ENCODE results near the gene DZIP1. TPM values are rescaled to one million over a fixed set of nuclear protein-coding genes. Genes with fewer than 3 reads are reported as not detected.

Gene DZIP1
- total and polyA plus RNA-seq, 10 of the 15 experiments (the other 5 are each of a cell fraction or from before 2014, with no cell fraction given), result 0.01 to 1.9 (median 0.55) TPM

- no peak for TF ChIP-seq MYB (IDR thresholded peaks at IDR 0.05; ENCODE audit: borderline replicate concordance, low read depth, low read length)
- 0 out of 2 replicates have a peak, but pooled peaks have one; percentile 37 for TF ChIP-seq BCL11A (IDR thresholded peaks at IDR 0.05; ENCODE audit: low read depth, low read length)
- TF ChIP-seq SREBF2 (IDR thresholded peaks at IDR 0.05; ENCODE audit: low read length), result no peak
Measured at GRCh38 chr13:95535243-95535642, 109.3 kb downstream of the DZIP1 start (continued).

GRCh38 chr13:95533545-95534160 lies 110.9 kb downstream of the DZIP1 start:
- intact Hi-C loops (cut with micrococcal nuclease; ENCODE audit: unreplicated experiment) (no loop called here), in situ Hi-C loops (cut with MboI) (no loop called here)
- no TSS peak for BruUV-seq (replicated peaks)
- ChIA-PET CTCF (interaction anchor here (1.0 to 1.1 kb wide), 2 partner anchors 86 to 127 kb away, joined by 3 read pairs; no protein-coding TSS in a partner anchor), POLR2A (no interaction called here), SMC1A (ENCODE audit: uncharacterized antibody, unreplicated experiment) (interaction anchor here (1.4 to 5.3 kb wide), 2 partner anchors 127 to 300 kb away, joined by 4 to 51 read pairs; no protein-coding TSS in a partner anchor), RAD21 (ENCODE audit: unreplicated experiment) (interaction anchor here (1.3 to 1.9 kb wide), 2 partner anchors 40 to 300 kb away, joined by 3 to 7 read pairs; no protein-coding TSS in a partner anchor)
- Histone ChIP-seq H3K4me3 (no peak overlapping the region), H3K4me2 (ENCODE audit: control insufficient read depth, insufficient read depth) (no peak overlapping the region), H3K27ac (ENCODE audit: control insufficient read depth, insufficient read depth) (no peak overlapping the region), H3K27me3 (replicated peaks in 1 of 2; ENCODE audit: control insufficient read depth in 2 of 2, insufficient read depth in 2 of 2, low read length in 1 of 2) (0 out of 4 replicates have a peak, but pooled peaks cover 0 to 5% of the 10 kb centered on the region in 2 experiments), H2AFZ (ENCODE audit: control insufficient read depth, low read depth, low read length) (no peak overlapping the region), H3K79me2 (ENCODE audit: control insufficient read depth, insufficient read depth, low read length) (no peaks in the 10 kb centered on the region), H3K36me3 (ENCODE audit: control insufficient read depth in 2 of 2, insufficient read depth in 2 of 2, low read length in 1 of 2) (no peaks in the 10 kb centered on the region), H3K9ac (ENCODE audit: control insufficient read depth, insufficient read depth, low read length) (no peak overlapping the region), H3K9me3 (replicated peaks; ENCODE audit: control insufficient read depth, insufficient read depth, low read length) (no peaks in the 10 kb centered on the region; the same call in 2 of the 3 replicates), H3K4me1 (ENCODE audit: control insufficient read depth, insufficient read depth, low read length) (no peaks in the 10 kb centered on the region), H4K20me1 (ENCODE audit: control insufficient read depth, insufficient read depth) (no peaks in the 10 kb centered on the region)
- no peak for ATAC-seq
- no peak for DNase-seq (ENCODE audit: low read depth, low spot score)
- 59% methylated on average over 7 of the region's 7 CpGs for WGBS (ENCODE audit: insufficient coverage, insufficient replicate concordance, low lambda C conversion rate, missing lambda C conversion rate)
- FAIRE-seq, result no peak
- TF ChIP-seq ELK1 (IDR thresholded peaks at IDR 0.05; ENCODE audit: low read depth, low read length) (no peak), MEF2B (IDR thresholded peaks at IDR 0.05; ENCODE audit: partially characterized antibody, poor library complexity, severe bottlenecking) (no peak), BCL11A (IDR thresholded peaks at IDR 0.05; ENCODE audit: low read depth, low read length) (no peak), FOXK2 (IDR thresholded peaks at IDR 0.05) (no peak), SMAD5 (IDR thresholded peaks at IDR 0.05; ENCODE audit: low read depth) (no peak), HDGF (IDR thresholded peaks at IDR 0.05) (no peak), NKRF (conservative IDR thresholded peaks at IDR 0.05) (no peak), ZBTB33 (IDR thresholded peaks at IDR 0.05) (no peak), SPI1 (IDR thresholded peaks at IDR 0.05; ENCODE audit: borderline replicate concordance, insufficient read depth, low read depth, low read length) (no peak), TARDBP (IDR thresholded peaks at IDR 0.05; ENCODE audit: borderline replicate concordance) (no peak), CHD1 (IDR thresholded peaks at IDR 0.05; ENCODE audit: low read depth, low read length) (no peak), IRF5 (IDR thresholded peaks at IDR 0.05; ENCODE audit: borderline replicate concordance) (no peak), USF2 (IDR thresholded peaks at IDR 0.05; ENCODE audit: borderline replicate concordance, low read depth, low read length) (no peak)
